GM19240 (cell line): Measurements from ENCODE around the gene AK8.

Experiments
- DNase-seq: peaks from one replicate; pipeline ENCODE4 v3.0.0; 2011; ENCODE audit warnings: low spot score; ENCODE audit not compliant: insufficient read length

AK8 gene

DNA sequence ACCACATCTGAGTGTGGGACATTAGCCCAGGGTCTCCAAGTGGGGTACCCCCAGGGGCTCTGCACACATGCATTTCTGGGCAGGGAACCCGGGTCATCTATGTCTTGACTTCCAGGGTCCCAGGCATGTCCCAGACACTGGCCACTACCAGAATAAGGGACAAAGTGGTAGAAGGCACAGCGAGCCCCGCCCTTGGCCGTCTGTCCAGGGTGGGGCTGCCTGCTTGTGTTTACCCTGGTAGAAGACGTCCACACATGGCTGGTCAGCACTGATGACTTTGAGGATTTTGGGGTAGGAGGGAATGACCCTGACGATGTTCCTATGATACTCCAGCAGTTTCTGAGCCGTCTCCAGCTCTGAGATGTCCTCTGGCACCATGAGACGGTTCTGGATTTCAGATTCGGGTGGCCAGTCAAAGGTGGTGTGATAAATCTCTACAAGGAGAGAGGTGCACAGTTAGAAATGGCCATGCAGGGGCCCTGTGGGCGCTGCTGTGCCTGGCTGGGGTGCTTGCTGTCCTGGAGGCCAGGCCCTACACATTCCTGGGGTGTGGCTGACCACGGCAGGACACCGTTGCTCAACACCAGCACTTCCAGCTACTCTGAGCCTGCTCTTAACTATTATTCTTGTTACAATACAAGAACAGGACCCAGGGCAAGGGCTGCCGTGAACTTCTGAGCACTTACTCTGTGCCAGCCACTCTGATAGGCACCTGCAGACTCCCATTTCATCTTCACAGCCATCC, 51.3 kb downstream of the AK8 start:
- no peak for DNase-seq

- DNase-seq = no peak
Measured at GRCh38 chr9:132826131-132826530, 52.0 kb downstream of the AK8 start.

GRCh38 chr9:132825430-132825829, 52.7 kb downstream of the AK8 start:
- no peak for DNase-seq

GRCh38 chr9:132824951-132825350, 53.1 kb downstream of the AK8 start:
- DNase-seq = no peak

DNA sequence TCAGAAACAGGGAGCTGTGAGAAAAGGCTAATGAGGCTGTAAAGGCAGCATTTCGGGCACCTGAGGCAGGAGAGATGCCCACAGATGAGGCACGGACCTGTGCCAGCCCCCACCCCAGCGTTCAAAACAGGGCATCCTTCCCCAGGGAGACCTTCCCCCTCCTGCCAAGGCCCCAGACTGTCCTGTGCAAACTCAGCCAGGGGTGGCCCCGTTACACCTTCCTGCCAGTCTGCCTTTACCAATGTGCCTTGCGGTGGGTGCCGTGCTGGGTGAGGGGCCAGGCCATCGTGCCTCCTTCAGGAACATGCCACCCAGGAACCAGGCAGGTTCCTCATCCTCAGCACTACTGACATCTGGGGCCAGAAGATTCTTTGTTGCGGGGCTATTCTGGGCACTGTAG, 53.9 kb downstream of the AK8 start:
- DNase-seq = no peak

DNA sequence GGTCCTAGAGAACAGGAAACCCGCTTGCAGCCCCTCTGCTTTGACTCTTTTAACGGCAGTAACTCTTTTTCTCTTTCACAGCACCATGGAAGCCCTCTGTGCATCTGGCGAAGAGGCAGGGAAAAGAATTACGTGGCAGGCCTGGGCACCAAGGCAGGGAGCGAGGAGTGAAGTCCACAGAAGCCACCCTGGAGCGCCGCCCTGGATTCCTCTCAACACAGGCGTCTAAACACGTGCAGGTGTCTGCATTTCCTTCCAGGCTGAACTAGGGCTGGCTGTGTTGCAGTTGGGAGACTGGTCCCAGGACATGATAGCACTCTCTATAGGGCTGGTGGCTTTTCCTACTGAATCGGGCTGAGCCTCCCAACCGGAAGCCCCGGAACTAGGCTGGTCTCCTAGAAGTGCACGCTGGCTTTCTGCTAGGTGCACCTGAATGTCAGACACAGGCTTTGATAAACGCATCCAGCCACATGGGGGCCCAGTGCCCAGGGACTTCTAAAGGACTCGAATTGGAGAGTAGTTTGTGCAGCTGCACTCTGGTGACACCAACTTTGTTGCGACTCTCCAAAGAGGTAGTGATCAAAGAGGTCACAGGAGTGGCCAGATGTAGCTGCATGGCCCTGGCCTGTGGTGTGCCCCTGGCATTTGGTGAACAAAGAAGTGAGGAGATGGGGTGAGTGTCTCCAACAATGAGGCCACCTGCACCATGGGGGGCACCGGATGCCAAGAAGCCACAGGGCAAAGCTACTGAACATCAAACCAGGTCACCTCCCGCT, 54.5 kb downstream of the AK8 start:
- no peak for DNase-seq

GRCh38 chr9:132820169-132820944, 57.7 kb downstream of the AK8 start:
- no peak for DNase-seq

DNA sequence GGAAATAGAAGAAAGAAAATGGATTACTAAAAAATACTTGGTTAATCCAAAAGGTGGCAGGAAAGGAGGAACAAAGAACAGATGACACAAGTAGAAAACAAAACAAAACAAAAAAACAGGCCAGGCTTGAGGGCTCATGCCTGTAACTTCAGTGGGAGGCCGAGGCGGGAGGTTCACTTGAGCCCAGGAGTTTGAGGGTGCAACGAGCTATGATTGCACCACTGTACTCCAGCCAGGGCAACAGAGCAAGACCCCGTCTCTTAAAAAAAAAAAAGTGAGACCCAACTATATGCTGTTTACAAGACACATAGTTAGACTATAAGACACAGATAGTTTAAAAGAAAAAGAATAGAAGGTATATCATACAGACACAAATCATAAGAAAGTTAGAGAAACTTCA, 59.5 kb downstream of the AK8 start:
- no peak for DNase-seq

DNA sequence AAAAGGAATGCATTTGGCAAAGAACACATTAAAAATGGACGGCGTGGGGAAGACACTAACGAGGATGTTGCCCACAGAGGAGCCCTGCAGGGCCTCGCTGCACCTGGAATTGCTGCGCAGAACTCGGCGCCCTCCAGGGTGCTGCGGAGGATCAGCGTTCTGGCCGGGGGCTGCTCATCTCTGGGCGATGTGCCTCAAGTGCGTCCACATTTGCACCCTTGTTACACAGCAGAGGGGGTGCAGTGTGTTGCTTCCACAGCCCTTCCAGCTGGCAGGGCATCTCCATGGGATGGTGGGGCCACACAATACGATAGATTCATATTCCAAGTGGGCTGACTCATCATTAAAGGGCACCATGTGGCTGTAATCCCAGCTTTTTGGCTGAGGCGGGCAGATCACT, 63.1 kb downstream of the AK8 start:
- no peak for DNase-seq

DNA sequence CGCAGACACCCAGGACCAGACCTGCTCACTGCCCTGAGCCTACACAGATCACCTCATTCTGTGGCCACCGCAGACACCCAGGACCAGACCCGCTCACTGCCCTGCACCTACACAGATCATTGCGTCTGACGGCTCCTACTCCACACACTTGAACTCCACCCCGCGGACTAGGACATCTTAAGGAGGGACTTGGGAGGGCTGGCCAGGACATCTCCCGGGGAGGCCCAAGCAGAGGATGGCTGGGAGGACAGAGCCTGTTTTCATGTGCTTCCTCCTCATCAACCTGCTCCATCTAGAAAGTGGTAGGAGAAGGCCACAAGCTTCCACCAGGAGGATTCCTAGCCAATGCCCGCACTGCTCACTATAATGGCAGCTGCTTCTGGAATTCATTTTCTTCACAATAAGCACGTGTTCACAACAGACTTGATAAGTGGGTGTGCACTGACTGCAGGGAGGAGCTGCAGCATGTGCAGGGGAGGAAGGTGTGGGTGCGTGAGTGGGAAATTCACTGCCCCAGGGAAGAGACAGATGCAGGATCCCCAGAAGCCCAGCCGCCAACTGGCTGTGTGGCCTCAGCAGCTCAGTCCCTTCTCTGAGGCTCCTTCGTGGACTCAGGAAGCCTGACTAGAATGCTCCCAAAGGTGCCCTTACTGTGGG, 64.8 kb downstream of the AK8 start:
- DNase-seq = no peak

DNA sequence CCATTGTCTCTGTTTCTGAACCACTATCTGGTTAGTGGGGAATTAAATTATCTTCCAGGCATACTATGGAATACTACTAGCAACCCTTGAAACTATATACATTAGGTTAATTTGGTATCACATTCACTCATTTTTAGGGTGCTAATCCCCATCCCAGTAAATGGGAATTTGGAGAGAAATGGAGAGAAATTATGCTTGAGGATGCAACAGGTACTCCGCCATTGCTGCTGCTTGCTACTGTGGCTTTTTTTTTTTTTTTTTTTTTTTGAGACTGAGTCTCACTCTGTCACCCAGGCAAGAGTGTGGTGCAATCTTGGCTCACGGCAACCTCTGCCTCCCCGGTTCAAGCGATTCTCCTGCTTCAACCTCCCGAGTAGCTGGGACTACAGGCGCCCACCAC, 66.1 kb downstream of the AK8 start:
- DNase-seq = no peak

DNA sequence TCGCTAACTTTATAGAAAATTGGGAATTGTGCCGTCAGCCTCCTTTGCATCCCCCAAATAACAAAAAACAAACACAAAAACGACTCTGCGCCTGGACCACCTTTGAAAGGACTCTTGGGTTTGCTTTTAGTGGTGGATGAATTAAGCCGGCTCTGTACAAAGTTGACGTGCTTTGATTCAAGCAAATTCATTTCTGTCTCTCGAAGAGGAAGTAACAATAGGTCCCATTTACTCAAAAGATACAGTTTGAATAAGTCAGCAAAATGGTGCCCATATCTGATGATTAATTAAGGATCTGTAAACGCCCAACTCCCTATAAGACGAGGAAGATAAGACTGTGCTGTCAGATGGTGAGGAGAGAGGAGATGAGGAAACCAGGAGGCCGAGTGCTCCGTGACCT, 67.8 kb downstream of the AK8 start:
- no peak for DNase-seq

- no peak for DNase-seq
Measured at GRCh38 chr9:132809677-132810271, 68.3 kb downstream of the AK8 start.

GRCh38 chr9:132808645-132809044, 69.4 kb downstream of the AK8 start:
- DNase-seq = no peak

DNA sequence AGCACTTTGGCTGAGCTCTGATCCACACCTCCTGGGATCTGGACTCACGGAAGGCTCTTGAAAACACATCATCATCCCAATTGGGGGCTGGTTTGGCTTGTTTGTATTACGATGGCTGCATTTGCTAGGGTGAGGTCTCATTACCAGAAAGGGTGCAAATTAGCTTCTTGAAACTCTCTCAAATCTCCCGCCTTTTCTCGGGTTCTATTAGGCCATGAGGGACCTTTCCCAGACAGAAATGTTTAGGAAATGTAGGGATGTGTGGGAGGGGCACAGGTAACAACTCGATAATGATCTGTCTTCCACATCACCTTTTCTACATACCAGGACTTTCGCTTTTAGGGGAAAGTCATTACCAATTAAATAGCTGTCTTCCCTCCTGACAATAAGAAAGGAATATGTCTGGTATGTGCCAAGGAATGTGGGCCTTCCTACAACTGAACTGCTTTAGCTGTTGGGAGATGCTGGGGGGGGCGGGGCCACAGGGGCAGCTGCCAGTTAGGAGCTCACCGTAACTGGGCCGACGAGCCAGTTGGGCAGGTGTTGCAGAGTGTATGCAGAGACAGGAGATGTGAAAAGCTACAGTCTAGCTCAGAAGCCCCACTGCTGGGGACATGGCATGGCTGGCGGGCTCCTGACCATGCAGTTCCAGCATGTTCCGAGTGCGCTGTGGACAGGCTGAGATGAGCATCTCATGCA, 71.2 kb downstream of the AK8 start:
- no peak for DNase-seq

GRCh38 chr9:132806306-132806705, 71.8 kb downstream of the AK8 start:
- DNase-seq = no peak

GRCh38 chr9:132804576-132805295, 73.3 kb downstream of the AK8 start:
- DNase-seq = no peak

DNA sequence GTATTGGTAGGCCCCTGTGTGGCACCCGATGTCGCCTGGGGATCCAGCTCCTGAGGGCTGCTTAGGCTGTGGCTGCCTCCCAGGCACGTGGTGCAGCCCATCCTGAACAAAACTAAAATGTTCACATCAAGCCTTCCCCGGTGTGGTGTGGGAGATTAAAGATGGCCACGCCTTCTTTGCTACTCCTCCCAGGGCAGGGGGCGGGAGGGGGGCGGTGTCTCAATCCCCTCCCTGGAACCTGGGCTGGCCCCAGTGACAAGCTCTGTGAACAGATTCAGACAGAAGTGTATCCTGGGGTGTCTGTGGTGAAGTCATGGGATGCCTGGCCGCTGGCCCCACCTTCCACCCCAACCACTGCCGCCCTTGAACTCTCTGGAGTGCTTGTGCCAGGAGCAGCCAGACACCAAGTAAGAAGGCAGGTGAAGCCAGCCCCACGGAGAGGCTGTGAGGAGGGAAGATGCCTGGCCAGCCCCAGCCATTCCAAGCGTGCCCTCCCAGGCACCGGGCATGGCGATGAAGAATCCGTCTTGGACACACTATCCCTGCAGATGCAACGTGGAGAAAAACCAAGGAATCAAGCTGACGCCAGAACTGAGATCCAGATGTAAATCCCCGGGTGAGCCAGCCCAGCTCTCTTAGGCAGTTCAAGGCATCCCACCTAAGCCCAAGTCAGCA, 75.8 kb downstream of the AK8 start:
- no peak for DNase-seq

DNA sequence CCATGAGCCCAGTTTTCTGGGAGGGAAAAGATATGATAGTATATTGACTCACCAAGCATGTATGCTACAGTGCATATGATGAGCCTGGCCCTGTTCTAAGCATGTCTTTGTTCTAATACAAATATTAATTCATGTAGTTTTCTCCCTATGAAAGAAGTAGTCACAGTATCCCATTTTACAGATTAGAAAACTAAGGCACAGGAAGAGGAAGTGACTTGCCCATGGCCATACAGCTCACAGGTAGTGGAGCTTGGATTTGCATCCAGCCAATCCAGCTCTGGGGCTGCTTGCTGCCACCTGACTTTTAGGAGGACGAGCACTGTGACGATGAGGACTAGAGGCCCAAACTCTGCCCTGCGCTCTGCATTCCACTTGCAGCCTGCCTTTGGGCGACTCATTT, 76.4 kb downstream of the AK8 start:
- no peak for DNase-seq
